Loucy (cell line): ENCODE data around the gene GEMIN7.

Experiments
- H2AFZ ChIP-seq: fragments of 200-600 bp; sonication (generic); 2 replicates; pipeline ENCODE4 v1.6.0; 2016; ENCODE audit warnings: antibody characterized with exemption, mild to moderate bottlenecking, low read length, moderate library complexity
- H3F3A ChIP-seq: fragments of 200-600 bp; 2 replicates; pipeline ENCODE4 v1.6.0; 2016; ENCODE audit warnings: antibody characterized with exemption, low read depth, mild to moderate bottlenecking
- H3K27me3 ChIP-seq: fragments of 200-600 bp; sonication (generic); 2 replicates; pipeline ENCODE4 v1.6.1; 2014; ENCODE audit warnings: low read length, mild to moderate bottlenecking; ENCODE audit not compliant: insufficient read depth, poor library complexity, severe bottlenecking
- H3K36me3 ChIP-seq: fragments of 200-600 bp; sonication (generic); 2 replicates; pipeline ENCODE4 v1.6.1; 2016; ENCODE audit warnings: low read length; ENCODE audit not compliant: insufficient read depth
- H3K4me1 ChIP-seq: fragments of 200-600 bp; sonication (generic); 2 replicates; pipeline ENCODE4 v1.5.1; 2014; ENCODE audit warnings: low read length, mild to moderate bottlenecking; ENCODE audit not compliant: insufficient read depth, poor library complexity, severe bottlenecking
- H3K4me2 ChIP-seq: fragments of 200-600 bp; sonication (generic); 2 replicates; pipeline ENCODE4 v1.6.0; 2014; ENCODE audit warnings: antibody characterized with exemption, low read length, low read depth, mild to moderate bottlenecking; ENCODE audit not compliant: poor library complexity, severe bottlenecking
- H3K4me3 ChIP-seq: fragments of 200-600 bp; sonication (generic); 2 replicates; pipeline ENCODE4 v1.5.1; 2014; ENCODE audit warnings: low read length, mild to moderate bottlenecking, mixed read lengths; ENCODE audit not compliant: poor library complexity, severe bottlenecking
- H3K79me2 ChIP-seq: fragments of 200-600 bp; sonication (generic); 2 replicates; pipeline ENCODE4 v1.6.1; 2014; ENCODE audit warnings: low read length; ENCODE audit not compliant: insufficient read depth
- H3K9ac ChIP-seq: fragments of 200-600 bp; sonication (generic); 2 replicates; pipeline ENCODE4 v1.6.0; 2014; ENCODE audit warnings: mild to moderate bottlenecking, low read depth, low read length, moderate library complexity; ENCODE audit not compliant: poor library complexity, severe bottlenecking
- H3K9me2 ChIP-seq: fragments of 200-600 bp; sonication (generic); replicated peaks from 2 replicates; pipeline ENCODE4 v1.6.1; 2016; ENCODE audit warnings: low read depth, low read length, mixed read lengths
- H3K9me3 ChIP-seq: fragments of 200-600 bp; sonication (generic); 2 replicates; pipeline ENCODE4 v1.6.1; 2014; ENCODE audit warnings: mild to moderate bottlenecking, antibody characterized with exemption, low read length, low read depth; ENCODE audit not compliant: insufficient read depth
- H4K20me1 ChIP-seq: fragments of 200-600 bp; sonication (generic); 2 replicates; pipeline ENCODE4 v1.6.0; 2014; ENCODE audit warnings: antibody characterized with exemption, low read length, mild to moderate bottlenecking; ENCODE audit not compliant: insufficient read depth, poor library complexity, severe bottlenecking
- EZH2phosphoT487 ChIP-seq: fragments of 200-600 bp; IDR thresholded peaks from 2 replicates; pipeline ENCODE4 v1.6.1; 2018; ENCODE audit warnings: antibody characterized with exemption, mild to moderate bottlenecking, moderate library complexity, borderline replicate concordance
- TF ChIP-seq, protein P1 (sequence below): fragments of 200-600 bp; sonication (generic); conservative IDR thresholded peaks from 2 replicates; pipeline ENCODE4 v1.5.1; 2014; ENCODE audit warnings: mild to moderate bottlenecking, antibody characterized with exemption, low read length

GEMIN7 gene

DNA sequence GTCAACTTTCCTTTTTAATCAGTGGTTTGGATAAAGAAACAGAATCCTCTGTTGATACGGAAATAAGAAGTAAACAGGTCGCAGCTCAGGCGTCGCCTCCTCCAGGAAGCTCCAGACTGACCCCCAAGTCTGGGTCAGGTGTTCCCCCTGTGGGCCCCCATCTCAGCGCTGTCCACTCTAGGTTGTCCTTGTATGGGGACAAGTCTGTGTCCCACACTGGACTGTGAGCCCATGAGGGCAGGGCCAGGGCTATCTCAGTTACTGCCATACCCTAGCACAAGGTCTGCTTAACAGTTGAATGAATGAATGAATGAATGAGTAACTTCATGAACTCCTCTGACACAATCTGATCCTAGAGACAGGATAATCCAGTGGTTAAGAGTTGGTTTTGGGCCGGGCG lies 32.7 kb upstream of the GEMIN7 start:
- H2AFZ ChIP-seq = no peak overlapping the region
- no peak overlapping the region for H3K4me2 ChIP-seq
- peaks cover 57% of the 10 kb centered on the region for H4K20me1 ChIP-seq

DNA sequence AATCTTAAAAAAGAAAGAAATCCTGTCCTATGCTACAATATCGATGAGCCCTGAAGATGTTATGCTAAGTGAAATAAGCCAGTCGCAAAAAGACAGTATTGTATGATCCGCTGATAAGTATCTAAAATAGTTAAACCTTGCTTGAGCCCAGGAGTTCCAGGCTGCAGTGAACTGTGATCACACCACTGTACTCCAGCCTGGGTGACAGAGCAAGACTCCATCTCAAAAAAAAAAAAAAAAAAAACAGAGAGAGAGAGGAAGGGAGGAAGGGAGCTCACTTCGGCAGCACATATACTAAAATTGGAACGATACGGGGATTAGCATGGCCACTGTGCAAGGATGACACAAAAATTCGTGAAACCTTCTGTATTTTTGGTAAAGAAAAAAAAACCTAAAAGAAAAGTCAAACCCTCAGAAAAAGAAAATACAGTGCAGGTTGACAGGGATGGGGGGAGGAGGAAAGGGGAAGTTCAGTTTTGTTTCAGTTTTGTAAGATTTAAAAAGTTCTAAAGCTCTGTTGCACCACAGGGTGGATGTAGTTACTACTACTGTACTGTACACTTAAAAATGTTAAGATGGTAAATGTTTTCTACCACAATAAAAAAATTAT lies 31.8 kb upstream of the GEMIN7 start:
- Histone ChIP-seq H3K4me3 (no peak overlapping the region), H3K9me3 (no peaks in the 10 kb centered on the region), H4K20me1 (peaks cover 54% of the 10 kb centered on the region), H3K4me2 (no peak overlapping the region), H3K4me1 (no peaks in the 10 kb centered on the region), H3K9me2 (no peaks in the 10 kb centered on the region), H3K27me3 (no peaks in the 10 kb centered on the region), H3K79me2 (peaks cover 91% of the 10 kb centered on the region), H2AFZ (no peak overlapping the region), H3F3A (no peaks in the 10 kb centered on the region), H3K36me3 (peaks cover 35% of the 10 kb centered on the region; the same call in 1 of the 2 replicates), H3K9ac (no peak overlapping the region)
- TF ChIP-seq, protein P1, sequence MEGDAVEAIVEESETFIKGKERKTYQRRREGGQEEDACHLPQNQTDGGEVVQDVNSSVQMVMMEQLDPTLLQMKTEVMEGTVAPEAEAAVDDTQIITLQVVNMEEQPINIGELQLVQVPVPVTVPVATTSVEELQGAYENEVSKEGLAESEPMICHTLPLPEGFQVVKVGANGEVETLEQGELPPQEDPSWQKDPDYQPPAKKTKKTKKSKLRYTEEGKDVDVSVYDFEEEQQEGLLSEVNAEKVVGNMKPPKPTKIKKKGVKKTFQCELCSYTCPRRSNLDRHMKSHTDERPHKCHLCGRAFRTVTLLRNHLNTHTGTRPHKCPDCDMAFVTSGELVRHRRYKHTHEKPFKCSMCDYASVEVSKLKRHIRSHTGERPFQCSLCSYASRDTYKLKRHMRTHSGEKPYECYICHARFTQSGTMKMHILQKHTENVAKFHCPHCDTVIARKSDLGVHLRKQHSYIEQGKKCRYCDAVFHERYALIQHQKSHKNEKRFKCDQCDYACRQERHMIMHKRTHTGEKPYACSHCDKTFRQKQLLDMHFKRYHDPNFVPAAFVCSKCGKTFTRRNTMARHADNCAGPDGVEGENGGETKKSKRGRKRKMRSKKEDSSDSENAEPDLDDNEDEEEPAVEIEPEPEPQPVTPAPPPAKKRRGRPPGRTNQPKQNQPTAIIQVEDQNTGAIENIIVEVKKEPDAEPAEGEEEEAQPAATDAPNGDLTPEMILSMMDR = no peak
- TF ChIP-seq EZH2phosphoT487 = no peak

More for the DNA sequence above, 32.7 kb upstream of the GEMIN7 start:
- peaks cover 4% of the 10 kb centered on the region for H3K4me1 ChIP-seq
- TF ChIP-seq EZH2phosphoT487 = no peak
- TF ChIP-seq, protein P1 = no peak
- H3K79me2 ChIP-seq = peaks cover 94% of the 10 kb centered on the region
- no peaks in the 10 kb centered on the region for H3K9me3 ChIP-seq
- H3K27me3 ChIP-seq = no peaks in the 10 kb centered on the region
- no peaks in the 10 kb centered on the region for H3K9me2 ChIP-seq
- no peaks in the 10 kb centered on the region for H3F3A ChIP-seq
- H3K9ac ChIP-seq = no peak overlapping the region
- H3K36me3 ChIP-seq = peaks cover 32% of the 10 kb centered on the region; the same call in 1 of the 2 replicates
- no peak overlapping the region for H3K4me3 ChIP-seq

GRCh38 chr19:45049073-45049736 lies 29.9 kb upstream of the GEMIN7 start:
- no peak overlapping the region for H3K9ac ChIP-seq
- H3K4me1 ChIP-seq = no peaks in the 10 kb centered on the region
- H3K27me3 ChIP-seq = no peaks in the 10 kb centered on the region
- no peaks in the 10 kb centered on the region for H3K9me2 ChIP-seq
- H3K79me2 ChIP-seq = peaks cover 74% of the 10 kb centered on the region
- no peak overlapping the region for H2AFZ ChIP-seq
- H3K4me2 ChIP-seq = no peak overlapping the region
- H3F3A ChIP-seq = no peaks in the 10 kb centered on the region
- H3K36me3 ChIP-seq = peaks cover 43% of the 10 kb centered on the region; the same call in 1 of the 2 replicates
- peaks cover 51% of the 10 kb centered on the region for H4K20me1 ChIP-seq
- no peaks in the 10 kb centered on the region for H3K9me3 ChIP-seq
- no peak overlapping the region for H3K4me3 ChIP-seq
- TF ChIP-seq, protein P1 = no peak
- no peak for TF ChIP-seq EZH2phosphoT487
